Heart left ventricle (tissue), 16 donors: ENCODE results near the gene ACKR3. TPM values are rescaled to one million over a fixed set of nuclear protein-coding genes. Genes with fewer than 3 reads are reported as not detected.

Experiments used
- ATAC-seq, 4 donors: fragments of 200-7000 bp; cut with Tn5 transposase; one replicate each; pipeline ENCODE4 v1.9.1; 2020 to 2022; ENCODE audit warnings: moderate library complexity in 4 of 4, mild to moderate bottlenecking in 3 of 4, moderate number of reproducible peaks in 1 of 4
- DNase-seq, 5 donors: peaks; one replicate each; pipeline ENCODE4 v3.0.0-alpha.2; 2020
- H3K27ac ChIP-seq, 12 donors: fragments of 200-600 bp; sonication (generic) in 4 of 12; one replicate each; pipeline versions ENCODE4 v1.5.0 to v1.8.0; 2016 to 2022; ENCODE audit warnings: mild to moderate bottlenecking in 2 of 12
- H3K27me3 ChIP-seq, 9 donors: fragments of 200-600 bp; sonication (generic) in 2 of 9; one replicate each; pipeline versions ENCODE4 v1.5.1 to v1.8.0; 2016 to 2022; ENCODE audit warnings: mild to moderate bottlenecking in 3 of 9
- H3K36me3 ChIP-seq, 9 donors: fragments of 200-600 bp; sonication (generic) in 2 of 9; one replicate each; pipeline versions ENCODE4 v1.5.0 to v1.8.0; 2018 to 2022; ENCODE audit warnings: mild to moderate bottlenecking in 2 of 9
- H3K4me1 ChIP-seq, 12 donors: fragments of 200-600 bp; sonication (generic) in 4 of 12; one replicate each; pipeline versions ENCODE4 v1.5.0 to v1.8.0; 2016 to 2022; ENCODE audit warnings: mild to moderate bottlenecking in 3 of 12
- H3K4me3 ChIP-seq, 12 donors: fragments of 200-600 bp; sonication (generic) in 4 of 12; one replicate each; pipeline versions ENCODE4 v1.5.0 to v1.8.0; 2017 to 2022; ENCODE audit warnings: mild to moderate bottlenecking in 9 of 12, moderate library complexity in 4 of 12
- H3K9me3 ChIP-seq, 12 donors: fragments of 200-600 bp; sonication (generic) in 4 of 12; one replicate each; pipeline versions ENCODE4 v1.5.0 to v1.8.0; 2016 to 2022; ENCODE audit warnings: mild to moderate bottlenecking in 1 of 12
- POLR2A ChIP-seq, 2 donors: fragments of 450-650 bp; IDR thresholded peaks; one replicate each; pipeline ENCODE4 v1.6.1; 2017; ENCODE audit warnings: antibody characterized with exemption in 2 of 2, mild to moderate bottlenecking in 2 of 2, moderate library complexity in 2 of 2
- WGBS, 4 donors: extraction: QIAGEN DNeasy Blood & Tissue Kit in 2 of 4; methylation state at CpG; one replicate each; pipeline versions ENCODE4 v1.1.5 to v1.1.7; 2013 to 2018; 5-methylcytosine and 5-hydroxymethylcytosine counted together
- intact Hi-C, 10 donors: fragments of 100-400 bp; cut with DNase I; formaldehyde crosslinking; loops; one replicate each; pipeline versions ENCODE4 v1.11.1 to v1.14.2; 2022
- polyA plus RNA-seq, 2 donors: library from polyadenylated mRNA; stranded (reverse); fragments of 200-250 nt; gene quantifications; one replicate each; pipeline ENCODE4 v1.2.3, GENCODE V29; 2013
- total RNA-seq, 9 donors: library from RNA; depleted of rRNA in 2 of 9; stranded (reverse); fragments of >200 nt in 2 of 9; fragmentation: NEBNext Ultra II Directional in 3 of 9; extraction: Animal tissue kit (Norgen Biotek cat#: 25700) in 3 of 9; gene quantifications; one replicate each; pipeline versions ENCODE4 v1.1.0 to v1.2.4, GENCODE V29; 2016 to 2023
- TF ChIP-seq, protein P1 (sequence below), 12 donors: fragments of 200-600 bp; sonication (generic) in 4 of 12; IDR thresholded peaks; one replicate each; pipeline versions ENCODE4 v1.5.0 to v1.8.0; 2018 to 2022; ENCODE audit warnings: antibody characterized with exemption in 12 of 12, mild to moderate bottlenecking in 5 of 12
- donor health status: ischemic (EF 13 %, LVEDD 7.1; RV severe dilation, severe dysfunction).
- donor health status: healthy with polysubstance abuse.
- donor health status: DM: no; HTN: yes; CAD: no.
- donor health status: DM: no; HTN: no; CAD: no.
- donor health status: ischemic (EF 25% LVEDD 6.9; RV normal size, moderate dysfunction).
- donor health status: ischemic (EF 25% LVEDD 5.7; RV mildly dilated, moderate dysfunction).
- donor health status: healthy.
- donor health status: DM: yes; HTN: yes; CAD: no.
- donor health status: ischemic (EF 35%, LVEDD 5.7; RV mildly dilated, moderate dysfunction).
- donor health status: nonischemic (EF 11% LVEDD 7.7; RV severe dilation, severe dysfunction).
- donor health status: DM: yes; HTN: yes; CAD: no.
- donor health status: PGD.
- donor health status: ischemic (EF 29% LVEDD 5.4; RV normal size, mild dysfunction).
- donor health status: nonischemic (EF 23%, LVEDD 6.1; RV moderate dilation, normal function).

ACKR3 gene
- total and polyA plus RNA-seq, 11 donors, result 12.8 to 56.3 (median 29.8) TPM

DNA sequence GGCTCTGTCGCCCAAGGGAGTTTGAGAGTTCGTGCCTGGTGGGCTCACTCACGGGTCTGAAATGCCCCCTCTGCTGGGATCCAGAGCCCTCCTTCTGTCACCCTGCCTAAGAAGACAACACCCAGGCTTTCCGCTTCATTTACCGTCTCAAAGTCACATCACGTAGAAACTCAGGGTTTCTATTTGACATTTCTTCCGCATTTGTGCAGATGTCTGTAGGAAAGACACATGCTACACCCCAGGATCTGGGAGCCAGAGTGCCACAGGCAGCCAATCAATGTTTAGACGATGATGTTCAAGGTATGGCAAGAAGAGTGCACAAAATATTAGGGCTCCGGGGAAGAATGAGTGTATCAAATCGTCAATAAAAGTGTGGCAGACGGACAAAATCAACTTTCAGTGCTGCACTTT is 24.4 kb upstream of the ACKR3 start:
- peaks cover 0 to 33% (median 0%) of the 10 kb centered on the region in 12 donors for H3K4me1 ChIP-seq
- peaks cover 0 to 8% (median 0%) of the 10 kb centered on the region in 12 donors for H3K9me3 ChIP-seq
- 86 to 96% (median 93%) methylated on average over 11 of the region's 11 CpGs for WGBS, 4 donors
- no peaks in the 10 kb centered on the region for H3K36me3 ChIP-seq
- no peaks in the 10 kb centered on the region for H3K27me3 ChIP-seq
- no peak for TF ChIP-seq POLR2A (IDR thresholded peaks at IDR 0.05)
- TF ChIP-seq, protein P1, sequence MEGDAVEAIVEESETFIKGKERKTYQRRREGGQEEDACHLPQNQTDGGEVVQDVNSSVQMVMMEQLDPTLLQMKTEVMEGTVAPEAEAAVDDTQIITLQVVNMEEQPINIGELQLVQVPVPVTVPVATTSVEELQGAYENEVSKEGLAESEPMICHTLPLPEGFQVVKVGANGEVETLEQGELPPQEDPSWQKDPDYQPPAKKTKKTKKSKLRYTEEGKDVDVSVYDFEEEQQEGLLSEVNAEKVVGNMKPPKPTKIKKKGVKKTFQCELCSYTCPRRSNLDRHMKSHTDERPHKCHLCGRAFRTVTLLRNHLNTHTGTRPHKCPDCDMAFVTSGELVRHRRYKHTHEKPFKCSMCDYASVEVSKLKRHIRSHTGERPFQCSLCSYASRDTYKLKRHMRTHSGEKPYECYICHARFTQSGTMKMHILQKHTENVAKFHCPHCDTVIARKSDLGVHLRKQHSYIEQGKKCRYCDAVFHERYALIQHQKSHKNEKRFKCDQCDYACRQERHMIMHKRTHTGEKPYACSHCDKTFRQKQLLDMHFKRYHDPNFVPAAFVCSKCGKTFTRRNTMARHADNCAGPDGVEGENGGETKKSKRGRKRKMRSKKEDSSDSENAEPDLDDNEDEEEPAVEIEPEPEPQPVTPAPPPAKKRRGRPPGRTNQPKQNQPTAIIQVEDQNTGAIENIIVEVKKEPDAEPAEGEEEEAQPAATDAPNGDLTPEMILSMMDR (IDR thresholded peaks at IDR 0.05), result no peak
- peak overlapping the region in 1 of 12 donors; percentile 50 for H3K27ac ChIP-seq
- no peak overlapping the region for H3K4me3 ChIP-seq
- intact Hi-C loops, result no loop called here
- ATAC-seq (no peak), DNase-seq (no peak)

DNA sequence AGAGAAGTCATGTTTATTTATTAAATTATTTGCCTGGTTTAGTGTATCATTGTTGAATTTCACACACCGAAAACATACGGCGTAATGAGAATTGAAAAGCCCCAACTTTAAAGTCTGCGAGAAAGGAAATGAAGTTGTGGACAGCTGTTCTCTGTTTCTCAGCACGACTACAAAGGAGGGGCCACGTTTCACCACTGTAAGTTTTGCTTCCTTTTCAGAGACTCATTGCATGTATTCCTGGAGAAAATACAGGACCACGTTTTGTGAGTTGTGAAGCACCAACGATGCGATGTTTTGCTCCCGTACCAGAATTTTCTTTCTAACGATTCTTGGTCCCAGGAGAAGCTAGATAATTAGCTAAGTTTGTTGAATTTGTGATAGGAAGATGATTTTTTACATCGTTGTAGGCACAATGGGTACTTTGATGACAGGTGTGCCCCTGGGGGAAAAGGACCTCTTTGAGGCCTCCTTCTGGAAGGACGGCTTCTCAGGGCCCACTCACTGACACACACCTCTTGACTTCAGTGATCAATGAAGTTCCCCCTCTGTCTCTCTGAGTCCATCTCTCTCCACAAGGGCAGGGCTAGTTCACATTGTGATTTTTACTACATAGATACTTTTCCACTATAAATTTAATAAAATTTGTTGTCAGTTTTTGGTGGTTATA is 23.7 kb upstream of the ACKR3 start:
- peaks cover 0 to 8% (median 0%) of the 10 kb centered on the region in 12 donors for H3K9me3 ChIP-seq

DNA sequence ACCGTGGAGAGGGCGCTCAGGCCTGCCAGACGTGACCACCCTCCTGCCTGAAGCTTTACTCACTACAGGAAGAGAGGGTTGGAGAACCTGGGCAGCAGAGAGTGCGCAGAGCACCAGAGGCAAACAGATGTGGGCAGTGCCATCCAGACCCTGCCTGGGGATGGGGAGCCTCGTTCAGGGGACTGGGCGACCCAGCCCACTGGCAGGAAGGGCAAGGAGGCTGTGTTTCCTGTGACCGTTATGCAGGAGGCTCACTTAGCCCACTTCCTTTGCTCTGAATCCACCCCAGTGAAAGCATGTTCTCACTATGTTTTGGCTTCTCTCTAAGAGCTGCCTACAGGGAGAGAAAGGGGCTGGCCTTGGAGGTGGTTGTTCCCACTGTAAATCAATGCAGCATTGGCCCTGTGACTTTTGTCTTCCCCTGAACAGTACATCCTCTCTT is 23.0 kb upstream of the ACKR3 start:
- WGBS, 4 donors, result 71 to 89% (median 77%) methylated on average over 7 of the region's 7 CpGs
- Histone ChIP-seq H3K9me3 (peaks cover 0 to 8% (median 0%) of the 10 kb centered on the region in 12 donors), H3K4me3 (no peak overlapping the region), H3K27me3 (no peaks in the 10 kb centered on the region), H3K36me3 (no peaks in the 10 kb centered on the region), H3K4me1 (peaks cover 0 to 33% (median 0%) of the 10 kb centered on the region in 12 donors), H3K27ac (peak overlapping the region in 1 of 12 donors; percentile 73)
- intact Hi-C loops, result no loop called here
- TF ChIP-seq POLR2A (IDR thresholded peaks at IDR 0.05), result no peak
- TF ChIP-seq, protein P1 (IDR thresholded peaks at IDR 0.05), result no peak
- peak in 1 of 4 donors; percentile 25 for ATAC-seq
- DNase-seq, result no peak

More for the DNA sequence above, 23.7 kb upstream of the ACKR3 start:
- TF ChIP-seq POLR2A (IDR thresholded peaks at IDR 0.05), result no peak
- TF ChIP-seq, protein P1 (IDR thresholded peaks at IDR 0.05), result no peak
- WGBS, 4 donors, result 54 to 62% (median 60%) methylated on average over 13 of the region's 13 CpGs
- peaks cover 0 to 33% (median 0%) of the 10 kb centered on the region in 12 donors for H3K4me1 ChIP-seq
- no peak overlapping the region for H3K4me3 ChIP-seq
- no peaks in the 10 kb centered on the region for H3K27me3 ChIP-seq
- intact Hi-C loops, result no loop called here
- ATAC-seq (peak in 1 of 4 donors; percentile 61), DNase-seq (no peak)
- H3K36me3 ChIP-seq, result no peaks in the 10 kb centered on the region
- peak overlapping the region in 1 of 12 donors; percentile 73 for H3K27ac ChIP-seq

DNA sequence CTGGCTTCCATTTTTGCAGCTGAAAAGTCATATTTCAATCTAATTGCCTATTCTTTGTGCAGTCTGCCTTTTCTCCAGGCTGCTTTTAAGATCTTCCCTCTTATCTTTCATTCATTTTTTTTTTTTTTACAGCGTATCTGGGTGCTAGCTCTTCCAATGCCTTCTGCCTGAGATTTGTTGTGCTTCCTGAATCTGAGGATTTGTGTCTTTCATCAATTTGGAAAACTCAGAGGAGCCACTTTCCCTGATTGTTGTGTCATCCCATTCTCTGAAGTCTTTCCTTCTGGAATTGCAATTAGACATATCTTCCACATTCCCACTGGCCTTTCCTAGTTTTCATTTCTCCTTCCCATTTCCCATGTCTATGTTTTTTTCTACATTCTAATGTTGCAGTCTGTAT is 21.9 kb upstream of the ACKR3 start:
- no peak for TF ChIP-seq POLR2A (IDR thresholded peaks at IDR 0.05)
- TF ChIP-seq, protein P1 (IDR thresholded peaks at IDR 0.05), result no peak
- H3K27me3 ChIP-seq, result no peaks in the 10 kb centered on the region
- ATAC-seq (no peak), DNase-seq (no peak)
- peaks cover 0 to 8% (median 0%) of the 10 kb centered on the region in 12 donors for H3K9me3 ChIP-seq
- WGBS, 4 donors, result 80 to 86% (median 82%) methylated on average over 1 of the region's 1 CpG
- no peaks in the 10 kb centered on the region for H3K36me3 ChIP-seq
- peak overlapping the region in 1 of 12 donors; percentile 73 for H3K27ac ChIP-seq
- H3K4me3 ChIP-seq, result no peak overlapping the region
- intact Hi-C loops, result no loop called here
- peaks cover 0 to 33% (median 0%) of the 10 kb centered on the region in 12 donors for H3K4me1 ChIP-seq
